ENCODE measurements around the gene UTP18.

- TF ChIP-seq CTCF (IDR thresholded peaks at IDR 0.05) (no peak), POLR2AphosphoS5 (IDR thresholded peaks at IDR 0.05) (no peak), POLR2A (IDR thresholded peaks at IDR 0.05) (no peak)
Measured at GRCh38 chr17:51250314-51250840, 10.0 kb upstream of the UTP18 start.
